ENCODE results near the gene TRIM63.

Gene TRIM63

DNA sequence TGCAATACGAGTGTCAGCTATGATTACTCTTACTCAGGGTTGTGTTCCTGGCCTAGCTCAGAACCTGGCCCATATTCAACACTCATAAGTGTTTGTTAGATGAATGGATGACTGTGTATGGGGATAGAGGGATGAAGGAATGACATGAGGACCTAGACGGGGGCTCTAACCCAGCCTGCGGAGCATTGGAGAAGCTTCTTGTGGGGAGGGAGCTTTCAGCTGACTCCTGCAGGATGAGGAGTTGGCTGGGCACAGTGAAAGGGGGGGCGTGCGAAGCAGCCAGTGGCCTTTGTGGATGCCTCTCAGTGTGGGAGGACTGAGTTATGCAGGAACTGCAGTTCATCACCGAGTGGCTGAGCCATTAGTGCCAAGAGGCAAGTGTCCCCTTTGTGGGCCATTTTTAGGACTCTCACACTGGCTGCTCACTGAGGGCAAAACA is 47.1 kb downstream of the TRIM63 start:
- no peaks in the 10 kb centered on the region for H3K36me3 ChIP-seq (ENCODE audit: insufficient read depth, low read length)
- peaks cover 40% of the 10 kb centered on the region for H3K4me1 ChIP-seq (ENCODE audit: control insufficient read depth, insufficient read depth, low read length)
- no peaks in the 10 kb centered on the region for H3K9me3 ChIP-seq (replicated peaks; ENCODE audit: low read length)
- peak overlapping the region; percentile 34 for H3K9ac ChIP-seq (ENCODE audit: low read depth, low read length)
- peaks cover 5% of the 10 kb centered on the region for H3K27me3 ChIP-seq (ENCODE audit: control insufficient read depth, insufficient read depth, low read length)
- peak overlapping the region; percentile 56 for H3K4me2 ChIP-seq (ENCODE audit: low read length)
- H3K4me3 ChIP-seq (ENCODE audit: low read length): no peak overlapping the region

DNA sequence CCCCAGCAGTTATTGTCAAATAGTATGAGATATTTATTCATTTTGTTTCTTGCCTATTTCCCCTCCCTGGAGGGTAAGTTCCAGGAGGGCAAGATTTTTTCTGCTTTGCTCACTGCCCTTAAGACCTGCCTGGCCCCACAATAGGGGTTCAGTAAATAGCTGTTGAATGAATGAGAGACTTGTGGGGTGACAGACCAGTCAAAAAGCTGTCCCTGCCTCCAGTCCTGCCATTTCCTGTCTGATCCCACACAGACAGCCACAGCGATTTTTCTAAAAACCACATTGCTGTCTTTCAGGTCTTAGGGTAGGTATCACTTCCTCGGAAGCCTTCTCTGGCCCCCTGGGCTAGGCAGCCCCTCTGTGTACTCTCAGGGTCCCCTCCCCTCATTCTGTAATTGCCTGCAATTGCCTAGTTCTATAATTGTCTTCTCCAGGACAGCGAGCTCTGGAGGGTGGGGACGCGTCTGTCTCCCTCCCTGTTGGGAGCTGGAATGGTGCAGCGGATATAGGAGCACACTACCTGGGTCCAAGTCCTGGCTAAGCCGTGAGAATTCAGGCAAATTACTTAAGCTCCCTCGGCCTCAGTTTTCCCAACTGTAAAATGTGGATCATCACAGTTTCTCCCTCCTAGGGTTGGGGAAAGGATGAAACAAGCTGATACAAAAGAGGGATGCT is 47.7 kb downstream of the TRIM63 start:
- Histone ChIP-seq H3K36me3 (ENCODE audit: insufficient read depth, low read length) (no peaks in the 10 kb centered on the region), H3K4me3 (ENCODE audit: low read length) (no peak overlapping the region), H3K9me3 (replicated peaks; ENCODE audit: low read length) (no peaks in the 10 kb centered on the region), H3K4me1 (ENCODE audit: control insufficient read depth, insufficient read depth, low read length) (peaks cover 40% of the 10 kb centered on the region), H3K4me2 (ENCODE audit: low read length) (peak overlapping the region; percentile 56), H3K9ac (ENCODE audit: low read depth, low read length) (peak overlapping the region; percentile 34), H3K27me3 (ENCODE audit: control insufficient read depth, insufficient read depth, low read length) (peaks cover under 1% of the 10 kb centered on the region)

DNA sequence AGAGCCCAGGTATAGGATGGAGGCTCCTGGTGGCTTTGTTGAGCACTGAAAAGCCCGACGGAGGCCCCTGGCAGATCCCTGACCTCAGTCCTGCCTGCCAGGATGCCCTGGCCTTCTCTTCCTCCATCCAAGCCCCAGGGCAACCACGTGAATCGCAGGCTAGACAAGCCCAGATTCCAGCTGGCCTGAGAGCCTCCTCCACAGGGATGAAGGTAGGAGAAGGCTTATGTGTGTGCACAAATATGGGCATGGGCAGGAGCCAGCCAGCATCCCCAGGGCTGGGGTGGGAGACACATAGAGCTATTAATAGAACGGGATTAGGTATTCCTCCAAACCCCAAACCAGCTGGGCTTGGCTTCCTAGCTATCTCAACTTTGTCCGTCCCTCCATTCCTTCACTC is 49.8 kb downstream of the TRIM63 start:
- H3K4me1 ChIP-seq (ENCODE audit: control insufficient read depth, insufficient read depth, low read length): peaks cover 33% of the 10 kb centered on the region
- no peak overlapping the region for H3K4me2 ChIP-seq (ENCODE audit: low read length)
- no peaks in the 10 kb centered on the region for H3K27me3 ChIP-seq (ENCODE audit: control insufficient read depth, insufficient read depth, low read length)
- no peak overlapping the region for H3K9ac ChIP-seq (ENCODE audit: low read depth, low read length)
- no peak overlapping the region for H3K4me3 ChIP-seq (ENCODE audit: low read length)
- no peaks in the 10 kb centered on the region for H3K9me3 ChIP-seq (replicated peaks; ENCODE audit: low read length)
- no peaks in the 10 kb centered on the region for H3K36me3 ChIP-seq (ENCODE audit: insufficient read depth, low read length)

DNA sequence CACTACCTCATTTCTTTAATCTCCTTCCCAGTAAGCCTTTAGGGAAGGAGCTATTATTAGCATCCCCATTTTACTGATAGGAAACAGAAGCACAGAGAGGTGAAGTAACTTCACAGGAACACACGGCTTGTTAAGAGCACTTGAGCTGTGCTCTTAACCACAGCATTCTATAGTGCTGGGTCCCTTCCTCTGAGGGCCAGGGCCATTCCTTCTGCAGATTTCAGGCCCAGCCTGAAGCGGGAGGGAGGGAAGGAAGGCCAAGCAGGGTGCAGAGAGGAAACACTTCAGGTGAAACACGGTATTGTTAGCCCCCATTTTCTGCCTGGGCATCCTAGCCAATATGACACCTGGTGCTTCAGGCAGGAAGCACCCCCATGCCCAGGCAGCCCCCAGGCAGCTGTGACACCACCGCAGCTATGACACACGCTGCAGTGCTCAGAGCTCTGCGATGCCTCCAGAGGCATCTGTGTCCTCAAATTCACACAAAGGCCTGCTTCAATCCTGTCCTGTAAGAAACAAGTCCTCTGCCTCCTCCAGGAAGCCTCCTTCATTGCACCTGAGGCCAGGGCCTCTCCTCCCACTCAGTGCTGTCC is 50.4 kb downstream of the TRIM63 start:
- no peaks in the 10 kb centered on the region for H3K27me3 ChIP-seq (ENCODE audit: control insufficient read depth, insufficient read depth, low read length)
- H3K4me2 ChIP-seq (ENCODE audit: low read length): no peak overlapping the region
- H3K9me3 ChIP-seq (replicated peaks; ENCODE audit: low read length): no peaks in the 10 kb centered on the region
- no peak overlapping the region for H3K9ac ChIP-seq (ENCODE audit: low read depth, low read length)
- no peak overlapping the region for H3K4me3 ChIP-seq (ENCODE audit: low read length)
- peaks cover 27% of the 10 kb centered on the region for H3K4me1 ChIP-seq (ENCODE audit: control insufficient read depth, insufficient read depth, low read length)
- H3K36me3 ChIP-seq (ENCODE audit: insufficient read depth, low read length): no peaks in the 10 kb centered on the region

DNA sequence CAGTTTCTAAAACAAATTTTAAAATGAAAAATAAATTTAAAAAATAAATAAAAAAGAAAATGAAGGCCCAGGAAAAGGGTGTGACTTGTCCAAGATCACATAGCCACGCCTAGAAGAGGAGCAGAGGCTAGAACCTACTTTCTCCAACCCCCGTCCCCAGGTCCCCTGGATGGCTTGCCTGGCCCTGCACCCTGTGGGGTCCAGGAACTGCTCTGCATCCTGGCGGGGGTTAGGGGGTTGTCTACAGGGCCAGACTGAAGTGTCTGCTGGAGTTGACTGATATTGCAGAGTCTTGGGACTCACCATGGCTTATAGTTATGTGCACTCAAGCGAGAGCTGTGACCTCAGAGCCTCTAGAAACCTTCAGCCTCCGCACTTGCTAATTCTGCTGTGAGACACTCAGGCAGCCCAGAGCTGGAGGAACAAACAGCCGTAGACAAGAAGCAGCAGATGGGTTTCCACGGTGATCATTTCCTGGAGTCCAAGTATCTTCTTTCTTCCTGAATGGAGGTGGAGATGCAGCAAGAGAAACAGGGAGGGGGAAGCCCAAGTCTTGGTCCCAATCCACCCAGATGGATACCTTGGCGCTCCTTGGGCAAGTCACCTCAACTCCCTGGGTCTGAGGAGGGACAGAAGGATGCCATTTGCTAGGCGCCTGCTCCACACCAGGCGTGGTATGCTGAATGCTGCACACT is 51.0 kb downstream of the TRIM63 start:
- no peak overlapping the region for H3K4me2 ChIP-seq (ENCODE audit: low read length)
- H3K4me1 ChIP-seq (ENCODE audit: control insufficient read depth, insufficient read depth, low read length): peaks cover 21% of the 10 kb centered on the region
- H3K36me3 ChIP-seq (ENCODE audit: insufficient read depth, low read length): no peaks in the 10 kb centered on the region
- H3K4me3 ChIP-seq (ENCODE audit: low read length): no peak overlapping the region
- no peak overlapping the region for H3K9ac ChIP-seq (ENCODE audit: low read depth, low read length)
- no peaks in the 10 kb centered on the region for H3K27me3 ChIP-seq (ENCODE audit: control insufficient read depth, insufficient read depth, low read length)
- H3K9me3 ChIP-seq (replicated peaks; ENCODE audit: low read length): no peaks in the 10 kb centered on the region

DNA sequence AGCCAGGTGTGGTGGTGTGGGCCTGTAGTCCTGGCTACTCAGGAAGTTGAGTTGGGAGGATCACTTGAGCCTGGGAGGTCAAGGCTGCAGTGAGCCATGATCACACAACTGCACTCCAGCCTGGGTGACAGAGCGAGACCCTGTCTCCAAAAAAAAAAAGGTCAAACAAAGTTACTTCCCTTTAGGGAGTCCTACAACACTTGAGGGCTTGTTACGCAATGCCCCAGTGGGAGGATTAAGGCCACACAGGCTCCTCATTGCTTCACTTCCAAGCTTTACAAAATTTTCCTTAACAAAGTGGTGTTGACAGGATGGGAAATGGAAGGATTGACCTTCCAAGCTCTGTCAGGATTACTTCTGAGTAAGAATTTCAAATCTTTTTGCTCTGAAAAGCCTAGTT is 52.1 kb downstream of the TRIM63 start:
- no peak overlapping the region for H3K4me2 ChIP-seq (ENCODE audit: low read length)
- peaks cover 11% of the 10 kb centered on the region for H3K4me1 ChIP-seq (ENCODE audit: control insufficient read depth, insufficient read depth, low read length)
- no peaks in the 10 kb centered on the region for H3K9me3 ChIP-seq (replicated peaks; ENCODE audit: low read length)
- H3K36me3 ChIP-seq (ENCODE audit: insufficient read depth, low read length): no peaks in the 10 kb centered on the region
- H3K4me3 ChIP-seq (ENCODE audit: low read length): no peak overlapping the region
- no peak overlapping the region for H3K9ac ChIP-seq (ENCODE audit: low read depth, low read length)
- no peaks in the 10 kb centered on the region for H3K27me3 ChIP-seq (ENCODE audit: control insufficient read depth, insufficient read depth, low read length)

DNA sequence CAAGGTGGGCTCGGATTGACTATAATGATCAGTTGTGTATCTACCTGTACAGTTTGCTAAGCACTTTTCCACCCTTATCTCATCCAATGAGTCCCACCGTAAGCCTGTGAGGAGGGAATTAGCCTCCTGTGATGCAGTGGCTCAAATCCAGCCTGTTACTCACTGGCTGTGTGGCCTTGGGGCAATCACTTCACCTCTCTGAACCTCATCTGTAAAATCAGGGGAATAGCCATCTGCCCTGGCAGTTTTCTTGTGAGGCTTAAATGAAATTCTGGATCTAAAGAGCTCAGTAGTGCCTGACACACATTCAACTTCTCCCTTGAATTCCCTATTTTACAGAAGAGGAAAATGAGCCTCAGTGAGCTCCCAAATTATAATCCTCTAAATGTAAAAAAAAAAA is 53.3 kb downstream of the TRIM63 start:
- Histone ChIP-seq H3K9me3 (replicated peaks; ENCODE audit: low read length) (no peaks in the 10 kb centered on the region), H3K4me2 (ENCODE audit: low read length) (no peak overlapping the region), H3K4me1 (ENCODE audit: control insufficient read depth, insufficient read depth, low read length) (no peaks in the 10 kb centered on the region), H3K36me3 (ENCODE audit: insufficient read depth, low read length) (no peaks in the 10 kb centered on the region), H3K27me3 (ENCODE audit: control insufficient read depth, insufficient read depth, low read length) (no peaks in the 10 kb centered on the region), H3K4me3 (ENCODE audit: low read length) (no peak overlapping the region), H3K9ac (ENCODE audit: low read depth, low read length) (no peak overlapping the region)

DNA sequence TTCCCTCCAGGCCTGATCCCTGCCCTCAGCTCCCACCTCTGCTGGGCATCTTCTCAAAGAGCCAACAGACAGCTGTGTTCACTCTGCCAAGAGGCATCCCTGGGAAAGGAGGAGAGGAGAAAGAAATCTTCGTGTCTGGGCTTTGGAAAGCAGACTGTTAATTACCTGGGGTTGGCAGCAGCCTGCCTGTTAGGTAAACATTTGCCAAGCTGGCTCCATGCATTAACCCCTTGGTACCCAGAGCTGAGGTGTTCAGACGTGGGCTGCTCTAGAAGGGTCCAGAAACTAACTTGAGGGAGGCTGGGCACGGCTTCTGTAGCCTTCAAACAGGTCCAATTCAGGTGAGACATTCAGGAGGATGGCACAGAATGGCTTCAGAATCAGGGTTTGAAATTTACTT is 54.6 kb downstream of the TRIM63 start:
- Histone ChIP-seq H3K9me3 (replicated peaks; ENCODE audit: low read length) (no peaks in the 10 kb centered on the region), H3K36me3 (ENCODE audit: insufficient read depth, low read length) (no peaks in the 10 kb centered on the region), H3K9ac (ENCODE audit: low read depth, low read length) (no peak overlapping the region), H3K4me1 (ENCODE audit: control insufficient read depth, insufficient read depth, low read length) (no peaks in the 10 kb centered on the region), H3K27me3 (ENCODE audit: control insufficient read depth, insufficient read depth, low read length) (no peaks in the 10 kb centered on the region), H3K4me2 (ENCODE audit: low read length) (no peak overlapping the region), H3K4me3 (ENCODE audit: low read length) (no peak overlapping the region)

DNA sequence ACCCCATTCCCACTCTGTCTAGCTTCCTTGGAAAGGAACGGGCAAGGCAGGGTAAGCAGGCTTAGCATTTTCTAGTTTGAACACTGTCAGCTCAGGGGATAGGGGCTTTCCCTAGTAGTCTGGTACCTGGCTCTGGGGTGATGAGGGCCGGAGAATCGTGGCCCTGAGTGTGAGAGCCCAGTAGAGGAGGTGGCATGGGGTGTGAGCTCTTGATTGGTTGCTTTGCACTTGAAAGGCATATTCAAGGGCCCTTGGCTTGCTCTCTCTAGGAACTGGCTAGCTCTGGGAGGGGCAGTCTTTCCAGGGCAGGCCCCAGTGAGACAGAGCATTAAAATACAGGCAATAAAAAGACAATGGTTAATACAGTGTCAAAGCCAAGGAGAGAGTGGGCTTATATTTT is 56.6 kb downstream of the TRIM63 start:
- Histone ChIP-seq H3K4me2 (ENCODE audit: low read length) (no peak overlapping the region), H3K36me3 (ENCODE audit: insufficient read depth, low read length) (no peaks in the 10 kb centered on the region), H3K4me3 (ENCODE audit: low read length) (no peak overlapping the region), H3K4me1 (ENCODE audit: control insufficient read depth, insufficient read depth, low read length) (no peaks in the 10 kb centered on the region), H3K9me3 (replicated peaks; ENCODE audit: low read length) (no peaks in the 10 kb centered on the region), H3K27me3 (ENCODE audit: control insufficient read depth, insufficient read depth, low read length) (peaks cover 3% of the 10 kb centered on the region), H3K9ac (ENCODE audit: low read depth, low read length) (no peak overlapping the region)

DNA sequence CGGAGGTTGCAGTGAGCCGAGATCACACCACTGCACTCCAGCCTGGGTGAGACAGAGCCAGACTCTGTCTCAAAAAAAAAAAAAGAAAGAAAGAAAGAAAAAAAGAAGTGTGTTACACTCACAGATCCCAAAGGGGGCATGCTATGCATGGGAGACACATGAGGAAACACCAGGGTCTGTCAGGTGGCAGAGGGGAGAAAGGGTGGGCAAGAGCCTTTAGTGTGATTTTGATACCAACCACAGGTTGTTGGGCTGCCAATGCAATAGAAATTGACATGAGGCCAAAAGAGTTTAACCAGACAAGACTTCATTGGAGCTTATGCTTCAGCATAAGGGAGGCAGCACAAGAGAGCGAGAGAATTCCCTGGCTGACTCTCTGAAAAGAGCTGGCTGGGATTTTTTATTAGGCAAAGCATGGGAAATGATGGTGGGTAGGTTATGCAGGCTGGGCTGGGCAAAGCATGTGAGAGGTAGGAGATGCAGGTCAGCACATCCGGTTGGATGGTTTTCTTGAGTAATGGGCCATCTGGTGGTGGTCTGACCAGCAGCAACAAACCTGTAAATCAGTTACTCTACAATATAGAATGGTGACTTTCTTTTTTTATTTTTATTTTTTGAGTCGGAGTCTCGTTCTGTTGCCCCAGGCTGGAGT is 57.5 kb downstream of the TRIM63 start:
- Histone ChIP-seq H3K9me3 (replicated peaks; ENCODE audit: low read length) (no peaks in the 10 kb centered on the region), H3K4me1 (ENCODE audit: control insufficient read depth, insufficient read depth, low read length) (no peaks in the 10 kb centered on the region), H3K36me3 (ENCODE audit: insufficient read depth, low read length) (no peaks in the 10 kb centered on the region), H3K9ac (ENCODE audit: low read depth, low read length) (no peak overlapping the region), H3K4me2 (ENCODE audit: low read length) (no peak overlapping the region), H3K27me3 (ENCODE audit: control insufficient read depth, insufficient read depth, low read length) (peaks cover 12% of the 10 kb centered on the region), H3K4me3 (ENCODE audit: low read length) (no peak overlapping the region)

DNA sequence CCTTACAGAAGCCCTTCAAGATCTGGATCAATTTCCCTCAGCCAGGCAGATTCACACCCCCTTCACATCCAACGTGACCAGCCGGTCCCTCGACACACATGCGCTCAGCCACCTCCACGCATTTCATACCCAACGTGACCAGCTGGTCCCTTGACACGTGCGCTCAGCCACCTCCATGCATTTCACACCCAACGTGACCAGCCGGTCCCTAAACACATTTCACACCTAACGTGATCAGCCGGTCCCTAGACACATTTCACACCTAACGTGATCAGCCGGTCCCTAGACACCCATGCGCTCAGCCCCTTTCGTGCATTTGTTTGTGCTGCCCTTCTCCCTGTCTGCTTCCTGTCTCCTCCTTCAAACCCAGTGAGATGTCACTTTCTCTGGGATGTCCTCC is 60.7 kb downstream of the TRIM63 start:
- Histone ChIP-seq H3K27me3 (ENCODE audit: control insufficient read depth, insufficient read depth, low read length) (peaks cover 14% of the 10 kb centered on the region), H3K9me3 (replicated peaks; ENCODE audit: low read length) (no peaks in the 10 kb centered on the region), H3K4me3 (ENCODE audit: low read length) (no peak overlapping the region), H3K9ac (ENCODE audit: low read depth, low read length) (no peak overlapping the region), H3K36me3 (ENCODE audit: insufficient read depth, low read length) (no peaks in the 10 kb centered on the region), H3K4me2 (ENCODE audit: low read length) (no peak overlapping the region), H3K4me1 (ENCODE audit: control insufficient read depth, insufficient read depth, low read length) (no peaks in the 10 kb centered on the region)
